ENCODE measurements around the gene FAM53A. TPM values are rescaled to one million over a fixed set of nuclear protein-coding genes. Genes with fewer than 3 reads are reported as not detected.
A peak's percentile ranks its signal among the peaks of the same experiment; 100 is the strongest.

FAM53A gene
- total and polyA plus RNA-seq, 8 donors = 0.73 to 2.8 (median 1.8) TPM; not detected in 4

DNA sequence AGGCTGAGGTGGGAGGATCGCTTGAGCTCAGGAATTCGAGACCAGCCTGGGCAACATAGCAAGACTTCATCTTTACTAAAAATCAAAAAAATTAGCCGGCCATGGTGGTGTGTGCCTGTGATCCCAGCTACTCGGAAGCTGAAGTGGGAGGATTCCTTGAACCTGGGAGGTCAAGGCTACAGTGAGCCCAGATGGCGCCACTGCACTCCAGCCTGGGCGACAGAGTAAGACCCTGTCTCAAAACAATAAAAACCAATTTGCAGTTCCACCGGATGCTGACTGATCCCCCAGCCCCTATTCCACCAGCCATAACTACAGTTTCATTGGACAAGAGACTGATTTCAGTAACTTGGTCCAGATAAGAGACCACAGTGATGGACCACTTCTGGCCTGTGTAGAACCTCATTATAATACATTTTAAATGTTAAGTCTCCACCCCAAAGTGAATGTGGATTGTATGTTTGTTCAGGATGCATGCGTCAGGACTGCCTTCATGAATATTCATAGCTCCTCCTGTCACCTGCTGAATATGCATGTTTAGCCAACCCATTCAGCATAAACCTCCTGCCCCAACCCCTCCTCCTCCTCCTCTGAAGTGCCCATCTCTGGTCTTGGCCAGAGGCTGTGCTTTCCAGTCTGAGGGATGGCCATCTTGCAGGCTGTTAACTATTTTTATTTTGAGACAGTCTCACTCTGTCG is 30.3 kb upstream of the FAM53A start:
- H3K36me3 ChIP-seq = peaks cover 0 to 32% (median 28%) of the 10 kb centered on the region in 4 donors

DNA sequence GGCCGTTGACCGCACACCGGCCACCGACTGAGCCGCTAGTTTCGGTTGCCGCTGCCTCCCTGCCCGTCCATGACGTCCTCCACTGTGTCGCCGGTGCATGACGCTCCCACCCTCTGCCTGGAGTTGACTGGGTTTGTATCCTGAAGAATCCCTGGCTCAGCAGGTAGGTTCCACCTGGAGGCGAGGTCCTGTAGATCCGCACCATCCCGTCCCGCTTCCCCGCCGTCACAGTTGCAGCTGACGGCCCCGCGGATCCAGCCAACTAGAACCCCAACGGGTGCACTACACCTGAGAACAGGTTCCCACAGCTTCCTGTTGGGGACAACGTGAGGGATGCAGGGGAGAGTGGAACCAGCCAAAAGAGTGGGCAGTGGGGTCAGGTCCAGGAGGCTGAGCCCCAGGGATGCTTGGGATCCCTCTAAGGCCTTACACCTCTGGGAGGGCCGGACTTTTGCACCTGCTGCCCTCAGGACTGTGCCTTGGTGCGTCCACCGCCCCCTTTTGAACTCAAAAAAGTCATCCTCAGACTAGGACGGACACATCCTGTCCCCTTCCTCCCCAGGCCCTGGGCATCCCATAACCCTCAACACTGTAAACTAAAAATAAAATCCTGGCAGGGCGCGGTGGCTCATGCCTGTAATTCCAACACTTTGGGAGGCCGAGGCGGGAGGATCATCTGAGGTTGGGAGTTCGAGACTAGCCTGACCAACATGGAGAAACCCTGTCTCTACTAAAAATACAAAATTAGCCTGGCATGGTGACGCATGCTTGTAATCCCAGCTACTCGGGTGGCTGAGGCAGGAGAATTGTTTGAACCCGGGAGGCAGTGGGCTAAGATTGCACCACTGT is 29.1 kb upstream of the FAM53A start:
- H3K36me3 ChIP-seq = peaks cover 0 to 26% (median 25%) of the 10 kb centered on the region in 4 donors
- intact Hi-C loops (cut with DNase I; ENCODE audit: low total_unique reads) = no loop called here
- peak overlapping the region; percentile 96 to 100 (median 98) for H3K27ac ChIP-seq
- peaks cover 68 to 86% (median 80%) of the 10 kb centered on the region in 4 donors for H3K4me1 ChIP-seq
- DNase-seq = no peak
- no peak for TF ChIP-seq EP300 (IDR thresholded peaks at IDR 0.05)
- TF ChIP-seq POLR2AphosphoS5 (IDR thresholded peaks at IDR 0.05) = no peak
- TF ChIP-seq POLR2A (IDR thresholded peaks at IDR 0.05) = no peak
- TF ChIP-seq, protein P1, sequence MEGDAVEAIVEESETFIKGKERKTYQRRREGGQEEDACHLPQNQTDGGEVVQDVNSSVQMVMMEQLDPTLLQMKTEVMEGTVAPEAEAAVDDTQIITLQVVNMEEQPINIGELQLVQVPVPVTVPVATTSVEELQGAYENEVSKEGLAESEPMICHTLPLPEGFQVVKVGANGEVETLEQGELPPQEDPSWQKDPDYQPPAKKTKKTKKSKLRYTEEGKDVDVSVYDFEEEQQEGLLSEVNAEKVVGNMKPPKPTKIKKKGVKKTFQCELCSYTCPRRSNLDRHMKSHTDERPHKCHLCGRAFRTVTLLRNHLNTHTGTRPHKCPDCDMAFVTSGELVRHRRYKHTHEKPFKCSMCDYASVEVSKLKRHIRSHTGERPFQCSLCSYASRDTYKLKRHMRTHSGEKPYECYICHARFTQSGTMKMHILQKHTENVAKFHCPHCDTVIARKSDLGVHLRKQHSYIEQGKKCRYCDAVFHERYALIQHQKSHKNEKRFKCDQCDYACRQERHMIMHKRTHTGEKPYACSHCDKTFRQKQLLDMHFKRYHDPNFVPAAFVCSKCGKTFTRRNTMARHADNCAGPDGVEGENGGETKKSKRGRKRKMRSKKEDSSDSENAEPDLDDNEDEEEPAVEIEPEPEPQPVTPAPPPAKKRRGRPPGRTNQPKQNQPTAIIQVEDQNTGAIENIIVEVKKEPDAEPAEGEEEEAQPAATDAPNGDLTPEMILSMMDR (IDR thresholded peaks at IDR 0.05) = no peak
- no peaks in the 10 kb centered on the region for H3K9me3 ChIP-seq
- peak overlapping the region; percentile 78 to 93 (median 88) for H3K4me3 ChIP-seq
- no peaks in the 10 kb centered on the region for H3K27me3 ChIP-seq
- WGBS, 5 donors = 11 to 20% (median 13%) methylated on average over 29 to 35 of the region's 35 CpGs

More for the DNA sequence above, 30.3 kb upstream of the FAM53A start:
- intact Hi-C loops (cut with DNase I; ENCODE audit: low total_unique reads) = no loop called here
- Histone ChIP-seq H3K9me3 (no peaks in the 10 kb centered on the region), H3K27me3 (no peaks in the 10 kb centered on the region), H3K27ac (peak overlapping the region; percentile 7 to 100 (median 97)), H3K4me3 (peak overlapping the region in 1 of 4 donors; percentile 93), H3K4me1 (peaks cover 70 to 86% (median 81%) of the 10 kb centered on the region in 4 donors)
- TF ChIP-seq, protein P1 (IDR thresholded peaks at IDR 0.05) = no peak
- no peak for TF ChIP-seq POLR2A (IDR thresholded peaks at IDR 0.05)
- TF ChIP-seq POLR2AphosphoS5 (IDR thresholded peaks at IDR 0.05) = no peak
- no peak for TF ChIP-seq EP300 (IDR thresholded peaks at IDR 0.05)
- no peak for DNase-seq
- WGBS, 5 donors = 60 to 67% (median 61%) methylated on average over 6 to 9 of the region's 9 CpGs

DNA sequence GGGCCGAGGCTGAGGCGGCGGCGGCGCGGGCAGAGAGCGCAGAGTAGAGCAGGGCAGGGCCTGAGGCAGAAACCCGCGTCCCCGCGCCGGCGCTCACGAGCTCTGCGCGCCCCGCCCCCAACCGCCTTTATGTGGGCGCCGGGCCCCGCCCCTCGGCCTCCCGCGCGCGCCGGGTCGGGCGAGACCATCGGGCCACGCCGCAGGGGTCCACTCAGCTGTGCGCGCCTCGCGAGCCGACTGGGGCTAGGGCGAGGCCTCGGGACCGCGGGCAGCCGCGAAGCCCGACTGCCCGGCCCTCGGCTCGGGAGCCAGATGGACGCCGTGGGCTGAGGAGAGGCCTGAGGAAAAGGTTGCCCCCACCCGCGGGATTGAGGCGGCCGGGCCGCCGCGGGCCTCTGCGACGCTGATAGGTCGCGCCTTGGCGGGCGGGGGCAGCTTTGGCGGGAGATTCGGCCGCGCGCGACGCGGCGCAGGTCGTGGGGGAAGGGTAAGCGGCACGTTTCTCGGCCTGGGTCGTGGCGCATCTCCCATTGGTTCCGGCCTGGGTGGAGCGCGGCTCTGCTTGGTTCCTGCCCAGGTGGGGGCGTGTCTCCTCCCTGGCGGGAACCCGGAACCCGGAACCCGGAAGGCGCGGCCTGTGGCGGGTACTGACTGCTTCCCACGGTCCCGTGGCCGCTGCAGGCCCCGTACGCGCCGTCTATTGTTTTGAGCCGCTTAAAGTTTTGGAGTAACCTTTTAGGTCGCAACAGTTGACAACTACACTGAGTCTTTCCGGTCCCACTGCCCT is 28.3 kb upstream of the FAM53A start, which contains the start of gene SLBP:
SLBP (minus strand) TSS at position 104 of the 787 bp plus-strand sequence. CDS start 131 bp downstream, outside the sequence.
- TF ChIP-seq POLR2AphosphoS5 (IDR thresholded peaks at IDR 0.05) = peak; percentile 59 to 92 (median 80)
- no peak for TF ChIP-seq EP300 (IDR thresholded peaks at IDR 0.05)
- peak within 1 kb of the TSS; percentile 78 to 93 (median 88) for H3K4me3 ChIP-seq
- H3K27ac ChIP-seq = peak within 1 kb of the TSS; percentile 96 to 100 (median 98)
- H3K4me1 ChIP-seq = peaks cover 64 to 81% (median 73%) of the 10 kb centered on the region in 4 donors
- no peaks in the 10 kb centered on the region for H3K9me3 ChIP-seq
- peak; percentile 98 to 99 for DNase-seq
- WGBS, 5 donors = 0% methylated on average over 9 to 95 of the region's 98 CpGs
- intact Hi-C loops (cut with DNase I; ENCODE audit: low total_unique reads) = no loop called here
- peaks cover 0 to 21% (median 17%) of the 10 kb centered on the region in 4 donors for H3K36me3 ChIP-seq
- no peaks in the 10 kb centered on the region for H3K27me3 ChIP-seq

DNA sequence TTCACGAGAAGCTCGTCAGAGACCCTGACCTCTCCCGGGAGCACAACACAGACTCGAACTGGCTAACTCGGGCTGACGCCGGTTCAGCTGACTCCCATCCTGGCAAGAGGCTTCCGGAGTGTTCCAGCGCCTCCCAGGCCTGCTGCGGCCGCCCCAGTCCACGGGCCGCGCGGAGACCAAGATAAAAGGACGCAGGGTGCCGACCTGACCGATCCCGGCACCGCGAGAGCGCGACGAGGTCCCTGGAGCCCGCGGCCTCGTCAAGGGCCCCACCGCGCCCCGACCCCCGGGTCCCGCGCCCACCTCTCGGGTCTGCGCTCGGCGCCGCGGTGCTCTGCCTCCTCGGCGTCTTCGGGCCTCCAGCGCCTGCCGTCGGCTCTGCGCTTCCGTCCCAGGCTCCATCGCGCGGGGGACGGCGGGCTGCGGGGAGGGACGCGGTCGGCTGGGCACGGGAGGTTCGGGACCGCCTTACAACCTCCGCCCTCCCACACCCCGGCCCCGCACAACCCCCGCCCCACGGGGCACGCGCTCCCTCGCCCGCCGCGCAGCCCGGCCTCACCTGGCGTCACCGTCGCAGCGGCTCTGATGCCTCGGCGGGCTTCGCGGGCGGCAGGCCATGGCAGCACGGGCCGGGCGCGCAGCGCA is 27.6 kb upstream of the FAM53A start:
- 0 to 1% (median 1%) methylated on average over 23 to 85 of the region's 85 CpGs for WGBS, 5 donors
- H3K4me3 ChIP-seq = peak overlapping the region; percentile 78 to 93 (median 88)
- intact Hi-C loops (cut with DNase I; ENCODE audit: low total_unique reads) = no loop called here
- peaks cover 60 to 76% (median 67%) of the 10 kb centered on the region in 4 donors for H3K4me1 ChIP-seq
- peak overlapping the region; percentile 96 to 100 (median 98) for H3K27ac ChIP-seq
- peaks cover 0 to 17% (median 10%) of the 10 kb centered on the region in 4 donors for H3K36me3 ChIP-seq
- peak; percentile 52 to 81 for DNase-seq
- H3K27me3 ChIP-seq = no peaks in the 10 kb centered on the region
- H3K9me3 ChIP-seq = no peaks in the 10 kb centered on the region
- no peak for TF ChIP-seq POLR2A (IDR thresholded peaks at IDR 0.05)
- TF ChIP-seq POLR2AphosphoS5 (IDR thresholded peaks at IDR 0.05) = peak in 1 of 3 donors; percentile 16
- no peak for TF ChIP-seq EP300 (IDR thresholded peaks at IDR 0.05)
- TF ChIP-seq, protein P1 (IDR thresholded peaks at IDR 0.05) = no peak
